NCI-H524 (cell line): ENCODE measurements around the gene C15orf62.

Experiments
- DNase-seq, 2 experiments: peaks; one replicate each; lab custom pipeline; 2025; lab: John Stamatoyannopoulos, UW

Gene C15orf62

GRCh38 chr15:40782609-40783227 is 12.9 kb downstream of the C15orf62 start:
- peak; percentile 64 to 82 for DNase-seq

GRCh38 chr15:40785164-40785563 is 15.4 kb downstream of the C15orf62 start:
- DNase-seq: no peak

- no peak for DNase-seq
These were observed 16.0 kb downstream of the C15orf62 start for GRCh38 chr15:40785814-40786213.

GRCh38 chr15:40787344-40787841 is 17.6 kb downstream of the C15orf62 start:
- DNase-seq: no peak

GRCh38 chr15:40787991-40788390 is 18.2 kb downstream of the C15orf62 start:
- no peak for DNase-seq

GRCh38 chr15:40789119-40789518 is 19.3 kb downstream of the C15orf62 start:
- no peak for DNase-seq

GRCh38 chr15:40789999-40790398 is 20.2 kb downstream of the C15orf62 start:
- no peak for DNase-seq

- no peak for DNase-seq
These were observed 20.9 kb downstream of the C15orf62 start for GRCh38 chr15:40790718-40791117.

GRCh38 chr15:40792394-40792793 is 22.6 kb downstream of the C15orf62 start:
- DNase-seq: no peak

- no peak for DNase-seq
These were observed 23.6 kb downstream of the C15orf62 start for GRCh38 chr15:40793216-40793989.

GRCh38 chr15:40796041-40796440 is 26.3 kb downstream of the C15orf62 start:
- DNase-seq: no peak

GRCh38 chr15:40796512-40796911 is 26.7 kb downstream of the C15orf62 start:
- DNase-seq: no peak

GRCh38 chr15:40799523-40799922 is 29.7 kb downstream of the C15orf62 start:
- no peak for DNase-seq

- DNase-seq: no peak
These were observed 33.3 kb downstream of the C15orf62 start for GRCh38 chr15:40803076-40803475.

GRCh38 chr15:40803688-40804087 is 33.9 kb downstream of the C15orf62 start:
- DNase-seq: no peak

- no peak for DNase-seq
These were observed 36.9 kb downstream of the C15orf62 start for GRCh38 chr15:40806672-40807027.

GRCh38 chr15:40807028-40807887 is 37.5 kb downstream of the C15orf62 start, which contains the start of the genes DNAJC17 and ZFYVE19:
DNAJC17 (minus strand) TSS chr15:40807473; CDS start chr15:40807446, 27 bp downstream.
ZFYVE19 (plus strand) TSS chr15:40807089; CDS start chr15:40807590, 501 bp downstream.
- peak; percentile 98 to 99 for DNase-seq

- no peak for DNase-seq
These were observed 38.2 kb downstream of the C15orf62 start for GRCh38 chr15:40807888-40808461.

- DNase-seq: no peak
These were observed 39.2 kb downstream of the C15orf62 start for GRCh38 chr15:40808861-40809450.

- no peak for DNase-seq
These were observed 43.1 kb downstream of the C15orf62 start for GRCh38 chr15:40812721-40813425.
